Activated CD8-positive, alpha-beta T cell treated with anti-CD3 and anti-CD28 coated beads for 36 hours (primary cell): ENCODE measurements around the gene HSPA4. TPM values are rescaled to one million over a fixed set of nuclear protein-coding genes. Genes with fewer than 3 reads are reported as not detected.

ENCODE experiments used
- ATAC-seq: fragments of 200-7000 bp; cut with Tn5 transposase; one replicate; pipeline ENCODE4 v1.10.0; 2021; ENCODE audit warnings: mild to moderate bottlenecking, moderate library complexity
- CTCF ChIA-PET: fragments of 350-600 bp; sonication (Branson Sonifier 250); formaldehyde crosslinking; loops from one replicate; lab custom pipeline; 2021; ENCODE audit warnings: antibody characterized with exemption; lab: Charles Lee
- POLR2A ChIA-PET: fragments of 350-600 bp; sonication (Branson Sonifier 250); formaldehyde crosslinking; loops from one replicate; lab custom pipeline; 2021; ENCODE audit warnings: antibody characterized with exemption; lab: Charles Lee
- DNase-seq: peaks from one replicate; pipeline ENCODE4 v3.0.0-alpha.2; 2020
- H3K27ac Mint-ChIP-seq: one replicate; pipeline ENCODE4 v1.8.0; 2021; ENCODE audit warnings: mild to moderate bottlenecking, mixed read lengths
- H3K27me3 Mint-ChIP-seq: one replicate; pipeline ENCODE4 v1.8.0; 2021; ENCODE audit warnings: mixed read lengths
- H3K36me3 Mint-ChIP-seq: one replicate; pipeline ENCODE4 v1.8.0; 2021; ENCODE audit warnings: low read depth, mixed read lengths
- H3K4me1 Mint-ChIP-seq: one replicate; pipeline ENCODE4 v1.8.0; 2021; ENCODE audit warnings: low read depth, mixed read lengths
- H3K4me3 Mint-ChIP-seq: one replicate; pipeline ENCODE4 v1.8.0; 2021; ENCODE audit warnings: mild to moderate bottlenecking, moderate library complexity, mixed read lengths
- H3K9me3 Mint-ChIP-seq: one replicate; pipeline ENCODE4 v1.8.0; 2021; ENCODE audit warnings: mixed read lengths
- CTCF ChIP-seq: fragments of 200-600 bp; IDR thresholded peaks from one replicate; pipeline ENCODE4 v1.8.0; 2022; ENCODE audit warnings: antibody characterized with exemption, mild to moderate bottlenecking
- intact Hi-C: fragments of 100-400 bp; cut with micrococcal nuclease; formaldehyde crosslinking; loops from one replicate; pipeline ENCODE4 v1.10.0; 2022
- total RNA-seq, 2 experiments: library from RNA; stranded (reverse); gene quantifications; one replicate each; pipeline ENCODE4 v1.2.3, GENCODE V29; 2021

HSPA4 gene
- total RNA-seq, 2 experiments from 2014 or later: 229 to 232 TPM

- POLR2A ChIA-PET: interaction anchor here (1.8 kb wide), 1 partner anchor 15 kb away, joined by 7 read pairs; no protein-coding TSS in a partner anchor
- CTCF ChIA-PET: no interaction called here
Measured at GRCh38 chr5:133054697-133055471, 3.1 kb downstream of the HSPA4 start.

GRCh38 chr5:133056891-133057290 is 5.1 kb downstream of the HSPA4 start:
- CTCF ChIA-PET: no interaction called here
- peaks cover 37% of the 10 kb centered on the region for H3K36me3 Mint-ChIP-seq

More at GRCh38 chr5:133054697-133055471, 3.1 kb downstream of the HSPA4 start:
- Mint-ChIP-seq H3K4me1 (peaks cover 56% of the 10 kb centered on the region), H3K9me3 (no peaks in the 10 kb centered on the region), H3K27me3 (no peaks in the 10 kb centered on the region), H3K27ac (peak overlapping the region; percentile 46), H3K4me3 (peak overlapping the region; percentile 35), H3K36me3 (peaks cover 33% of the 10 kb centered on the region)
- ATAC-seq (no peak), DNase-seq (no peak)
- intact Hi-C loops: no loop called here
- no peak for TF ChIP-seq CTCF

GRCh38 chr5:133059621-133060020 is 7.8 kb downstream of the HSPA4 start:
- CTCF ChIA-PET: interaction anchor here (1.4 to 1.6 kb wide), 2 partner anchors 10 to 12 kb away, joined by 3 to 4 read pairs; no protein-coding TSS in a partner anchor
- no peak overlapping the region for H3K27ac Mint-ChIP-seq
- no peak for TF ChIP-seq CTCF
- H3K4me3 Mint-ChIP-seq: no peak overlapping the region
- no peaks in the 10 kb centered on the region for H3K27me3 Mint-ChIP-seq
- peaks cover 28% of the 10 kb centered on the region for H3K36me3 Mint-ChIP-seq
- peaks cover 57% of the 10 kb centered on the region for H3K4me1 Mint-ChIP-seq
- no peak for DNase-seq
- no peaks in the 10 kb centered on the region for H3K9me3 Mint-ChIP-seq
- POLR2A ChIA-PET: no interaction called here
- intact Hi-C loops: no loop called here
- no peak for ATAC-seq

More at GRCh38 chr5:133056891-133057290, 5.1 kb downstream of the HSPA4 start:
- Mint-ChIP-seq H3K4me3 (no peak overlapping the region), H3K27ac (no peak overlapping the region), H3K27me3 (no peaks in the 10 kb centered on the region), H3K4me1 (peaks cover 56% of the 10 kb centered on the region), H3K9me3 (no peaks in the 10 kb centered on the region)
- intact Hi-C loops: no loop called here
- no peak for ATAC-seq
- no peak for DNase-seq
- no peak for TF ChIP-seq CTCF
- POLR2A ChIA-PET: interaction anchor here (0.6 kb wide), 2 partner anchors 128 to 187 kb away, joined by 3 read pairs; no protein-coding TSS in a partner anchor

- ChIA-PET POLR2A (interaction anchor here (1.1 to 1.9 kb wide), 2 partner anchors 10 to 11 kb away, joined by 3 to 9 read pairs; partner anchors contain the start of gene HSPA4), CTCF (interaction anchor here (1.5 kb wide), 1 partner anchor 14 kb away, joined by 3 read pairs; no protein-coding TSS in a partner anchor)
- ATAC-seq: no peak
- Mint-ChIP-seq H3K36me3 (peaks cover 28% of the 10 kb centered on the region), H3K9me3 (no peaks in the 10 kb centered on the region), H3K4me1 (peaks cover 38% of the 10 kb centered on the region), H3K27me3 (no peaks in the 10 kb centered on the region), H3K27ac (peak overlapping the region; percentile 58), H3K4me3 (no peak overlapping the region)
- no peak for DNase-seq
- no peak for TF ChIP-seq CTCF
- intact Hi-C loops: no loop called here
Measured at GRCh38 chr5:133062276-133062675, 10.5 kb downstream of the HSPA4 start.

GRCh38 chr5:133063965-133064364 is 12.2 kb downstream of the HSPA4 start:
- peaks cover 29% of the 10 kb centered on the region for H3K4me1 Mint-ChIP-seq
- POLR2A ChIA-PET: interaction anchor here (1.9 kb wide), 1 partner anchor 12 kb away, joined by 9 read pairs; the partner anchor contains the start of gene HSPA4
- no peak for ATAC-seq
- H3K27me3 Mint-ChIP-seq: no peaks in the 10 kb centered on the region
- no peak overlapping the region for H3K27ac Mint-ChIP-seq
- intact Hi-C loops: no loop called here
- DNase-seq: no peak
- CTCF ChIA-PET: no interaction called here
- H3K9me3 Mint-ChIP-seq: no peaks in the 10 kb centered on the region
- peaks cover 34% of the 10 kb centered on the region for H3K36me3 Mint-ChIP-seq
- no peak for TF ChIP-seq CTCF
- no peak overlapping the region for H3K4me3 Mint-ChIP-seq
